RCC 7860 (cell line): Measurements from ENCODE around the gene FAM107B.
"Not testable (repeated sequence)": the region's sequence is repeated elsewhere in the genome, so short reads cannot be mapped to it uniquely, and the experiment has no call there.

Source experiments
- DNase-seq: peaks from one replicate; pipeline ENCODE4 v3.0.0-alpha.2; 2015; ENCODE audit warnings: low spot score
- FAIRE-seq: peaks from 2 replicates; lab custom pipeline; 2012; peaks lifted over from hg19 to GRCh38; lab: Jason Lieb, UNC

The FAM107B gene

DNA sequence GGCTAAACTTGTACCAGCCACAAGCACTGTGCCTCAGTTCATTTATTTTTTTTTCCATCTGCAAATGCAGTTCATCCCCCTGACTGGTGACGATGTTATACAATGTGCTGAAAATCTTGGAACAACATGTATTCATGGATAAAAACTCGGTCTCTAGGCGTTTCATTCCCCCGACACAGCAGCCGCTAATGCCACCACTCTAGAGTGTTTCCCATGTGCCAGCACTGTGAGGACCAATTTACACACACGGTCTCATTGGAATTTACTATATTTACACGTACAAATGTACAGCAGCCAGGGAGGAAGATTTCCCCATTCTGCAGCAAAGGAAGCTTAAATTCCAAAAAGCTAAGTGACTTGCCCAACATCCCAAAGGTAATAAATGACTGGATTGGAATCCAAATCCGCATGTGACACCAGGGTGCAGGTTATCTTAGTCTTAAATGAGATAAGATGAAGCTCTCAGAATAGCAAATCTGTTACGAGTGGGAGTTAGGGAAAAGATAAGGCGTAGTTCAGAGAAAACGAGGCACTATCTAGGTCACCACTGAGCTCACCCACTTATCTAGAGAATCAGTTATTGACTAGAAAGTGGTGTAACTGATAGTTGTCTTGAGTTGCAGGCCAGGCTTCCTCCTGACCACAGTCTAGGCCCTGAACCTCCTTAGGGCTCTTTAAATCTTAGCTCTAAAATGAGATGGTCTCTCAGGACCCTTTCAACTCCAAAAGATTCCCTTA, 36.7 kb downstream of the FAM107B start:
- DNase-seq (no peak), FAIRE-seq (no peak)

- peak; percentile 14 for DNase-seq
- FAIRE-seq, result peak; percentile 4
Observed at GRCh38 chr10:14736600-14737081, 38.1 kb downstream of the FAM107B start.

- no peak for FAIRE-seq
- DNase-seq, result no peak
Observed at GRCh38 chr10:14736043-14736442, 38.7 kb downstream of the FAM107B start.

- FAIRE-seq, result no peak
- DNase-seq, result no peak
Observed at GRCh38 chr10:14731875-14732512, 42.7 kb downstream of the FAM107B start.

DNA sequence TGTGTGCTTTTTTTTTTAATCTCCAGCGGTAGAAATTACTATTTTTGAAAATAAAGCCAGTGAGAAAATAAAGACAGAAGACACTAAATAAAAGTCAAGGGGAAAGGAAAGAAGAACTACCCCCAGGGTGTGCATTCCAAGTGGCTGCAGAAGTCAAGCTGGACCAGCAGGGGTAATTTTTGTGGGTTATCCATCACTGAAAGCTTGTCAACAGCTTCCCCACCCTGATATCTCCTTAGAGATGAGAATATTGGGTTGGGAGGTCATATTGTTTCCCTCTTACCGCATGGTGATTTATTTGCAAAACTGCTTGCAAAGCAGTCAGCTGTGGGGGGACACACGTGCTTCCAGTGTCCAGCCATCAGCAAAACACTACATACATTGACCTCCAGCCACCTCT, 46.4 kb downstream of the FAM107B start:
- FAIRE-seq (no peak), DNase-seq (no peak)

DNA sequence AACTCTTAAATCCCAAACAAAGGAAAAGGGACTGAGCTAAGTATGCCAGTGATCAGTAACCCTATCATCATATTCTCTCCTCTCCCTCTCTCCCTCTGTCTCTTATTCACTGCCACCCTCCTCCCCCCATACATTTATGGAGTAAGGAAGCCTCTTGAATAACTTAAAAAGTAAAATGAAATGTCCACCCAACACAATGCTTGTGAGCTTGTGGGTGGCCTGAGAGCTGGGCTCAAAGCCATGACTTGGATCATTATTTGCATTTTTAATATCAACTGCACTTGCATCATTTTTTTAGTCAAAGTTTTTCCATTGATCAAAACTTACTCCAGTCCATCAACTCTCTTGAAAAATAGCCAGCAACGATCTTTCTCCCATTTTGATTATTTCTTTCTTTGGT, 46.8 kb downstream of the FAM107B start:
- DNase-seq, result no peak

GRCh38 chr10:14727465-14727864, 47.2 kb downstream of the FAM107B start:
- DNase-seq (no peak), FAIRE-seq (no peak)

More for the DNA sequence above, 46.8 kb downstream of the FAM107B start:
- no peak for FAIRE-seq

GRCh38 chr10:14724931-14725330, 49.8 kb downstream of the FAM107B start:
- no peak for FAIRE-seq
- DNase-seq, result no peak

DNA sequence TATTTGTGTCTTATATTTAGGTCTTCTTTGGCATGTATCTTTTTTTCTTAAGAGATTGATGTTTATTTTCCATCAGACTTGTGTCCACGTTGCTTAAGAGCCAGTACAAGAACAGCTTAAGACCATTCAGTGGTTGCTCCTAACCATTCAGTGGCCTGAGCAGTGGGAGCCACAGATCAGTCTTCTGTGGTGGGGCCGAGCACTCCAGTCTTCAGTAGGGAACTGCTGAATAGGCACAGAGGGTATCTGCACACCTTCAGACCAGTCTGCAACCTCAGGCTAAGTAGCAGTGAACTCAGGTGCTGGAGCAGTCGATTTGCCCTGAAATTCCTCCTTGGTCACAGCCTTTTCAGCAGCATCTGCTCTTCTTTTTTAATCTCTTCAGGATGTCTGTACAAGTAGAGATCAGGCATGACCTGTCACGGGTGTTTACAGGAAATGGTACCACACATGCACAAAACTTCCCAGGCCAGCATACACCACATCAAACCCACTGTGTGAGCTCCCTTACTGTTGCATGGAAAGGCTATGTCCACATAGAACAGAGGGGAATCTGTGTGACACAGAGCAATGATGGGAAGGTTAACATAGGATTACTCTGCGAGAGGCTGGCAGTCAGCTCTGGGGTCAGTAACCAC, 51.5 kb downstream of the FAM107B start:
- DNase-seq (no peak), FAIRE-seq (no peak)

DNA sequence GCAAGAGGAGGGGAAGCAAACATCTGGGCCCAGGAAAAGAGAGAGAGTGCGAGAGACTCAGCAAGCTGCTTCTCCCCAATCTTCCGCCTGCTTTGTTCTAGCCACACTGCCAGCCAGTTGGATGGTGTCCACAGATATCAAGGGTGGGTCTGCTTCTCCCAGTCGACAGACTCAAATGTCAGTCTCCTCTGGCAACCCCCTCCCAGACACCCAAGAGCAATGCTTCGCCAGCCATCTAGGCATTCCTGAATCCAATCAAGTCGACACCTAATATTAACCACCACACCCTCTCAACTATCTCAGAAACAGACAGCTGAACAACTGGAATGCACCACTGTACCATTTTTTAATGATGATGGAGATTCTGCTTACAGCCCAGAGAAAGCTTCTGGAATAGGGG, 57.1 kb downstream of the FAM107B start:
- FAIRE-seq, result no peak
- DNase-seq, result no peak

GRCh38 chr10:14712991-14713424, 61.7 kb downstream of the FAM107B start:
- FAIRE-seq (no peak), DNase-seq (no peak)

DNA sequence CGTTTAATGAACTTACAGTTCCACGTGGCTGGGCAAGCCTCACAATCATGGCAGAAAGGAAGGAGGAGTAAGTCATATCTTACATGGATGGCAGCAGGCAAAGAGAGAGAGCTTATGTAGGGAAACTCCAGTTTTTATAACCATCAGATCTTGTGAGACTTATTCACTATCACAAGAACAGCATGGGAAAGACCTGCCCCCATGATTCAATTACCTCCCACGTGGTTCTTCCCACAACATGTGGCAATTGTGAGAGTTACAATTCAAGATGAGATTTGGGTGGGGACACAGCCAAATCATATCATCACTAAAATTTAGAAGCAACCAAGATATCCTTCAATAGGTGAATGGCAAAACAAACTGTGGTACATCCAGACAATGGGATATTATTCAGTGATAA, 65.4 kb downstream of the FAM107B start:
- not testable (repeated sequence) for FAIRE-seq

GRCh38 chr10:14707481-14707880, 67.2 kb downstream of the FAM107B start:
- no peak for FAIRE-seq

More for the DNA sequence above, 65.4 kb downstream of the FAM107B start:
- DNase-seq, result not testable (repeated sequence)

GRCh38 chr10:14705548-14706230, 69.0 kb downstream of the FAM107B start:
- FAIRE-seq (no peak), DNase-seq (no peak)

More at GRCh38 chr10:14707481-14707880, 67.2 kb downstream of the FAM107B start:
- DNase-seq, result no peak

GRCh38 chr10:14703631-14704001, 71.1 kb downstream of the FAM107B start:
- DNase-seq (no peak), FAIRE-seq (no peak)

GRCh38 chr10:14701466-14701865, 73.2 kb downstream of the FAM107B start:
- FAIRE-seq, result no peak
- DNase-seq, result no peak

GRCh38 chr10:14700546-14700945, 74.2 kb downstream of the FAM107B start:
- DNase-seq, result no peak
- FAIRE-seq, result no peak

- DNase-seq (no peak), FAIRE-seq (no peak)
Observed at GRCh38 chr10:14699482-14699881, 75.2 kb downstream of the FAM107B start.

- no peak for FAIRE-seq
- no peak for DNase-seq
Observed at GRCh38 chr10:14698829-14699170, 75.9 kb downstream of the FAM107B start.

- DNase-seq (no peak), FAIRE-seq (no peak)
Observed at GRCh38 chr10:14698111-14698828, 76.4 kb downstream of the FAM107B start.

DNA sequence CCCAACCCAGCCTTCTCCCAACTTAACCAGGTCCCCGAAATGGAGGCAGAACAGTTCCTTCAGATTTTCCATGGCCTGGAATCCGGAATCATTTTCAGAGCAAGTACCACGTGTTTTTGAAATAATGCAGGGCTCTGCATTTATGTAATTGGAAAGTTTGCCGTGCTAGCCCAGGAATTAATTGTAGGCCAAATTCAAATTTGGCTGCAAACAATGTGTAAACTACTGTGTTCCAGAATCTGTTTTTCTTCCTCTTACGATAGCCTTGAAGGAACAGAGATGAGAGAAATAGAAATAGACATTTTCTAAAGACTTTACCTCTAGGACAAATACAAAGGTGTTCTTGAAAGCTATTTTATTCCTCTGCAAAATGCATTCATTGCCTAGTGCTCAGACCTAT, 77.4 kb downstream of the FAM107B start:
- no peak for FAIRE-seq

More for the DNA sequence above, 77.4 kb downstream of the FAM107B start:
- DNase-seq, result no peak
